HepG2 (cell line): ENCODE results near the gene KXD1. TPM values are rescaled to one million over a fixed set of nuclear protein-coding genes. Genes with fewer than 3 reads are reported as not detected.

Source experiments
- CAMTA2 ChIP-seq: sonication (generic); formaldehyde crosslinking; IDR thresholded peaks from 2 replicates; pipeline ENCODE4 v1.4.0; 2020; ENCODE audit warnings: mild to moderate bottlenecking, missing genetic modification reagents, borderline replicate concordance
- CENPT ChIP-seq: sonication (generic); formaldehyde crosslinking; IDR thresholded peaks from 2 replicates; pipeline ENCODE4 v1.8.0; 2022; ENCODE audit warnings: low read depth, mild to moderate bottlenecking, moderate library complexity, missing genetic modification reagents
- CENPX ChIP-seq: sonication (generic); formaldehyde crosslinking; IDR thresholded peaks from 2 replicates; pipeline ENCODE4 v1.9.0; 2021; ENCODE audit warnings: mild to moderate bottlenecking, missing genetic modification reagents, moderate library complexity
- CREB3 ChIP-seq: sonication (generic); formaldehyde crosslinking; IDR thresholded peaks from 2 replicates; pipeline ENCODE4 v1.5.0; 2020; ENCODE audit warnings: missing genetic modification reagents
- DMAP1 ChIP-seq: IDR thresholded peaks from 2 replicates; pipeline ENCODE4 v1.6.1; 2016
- ELF1 ChIP-seq: sonication (generic); formaldehyde crosslinking; IDR thresholded peaks from 2 replicates; pipeline ENCODE4 v1.4.0; 2020; ENCODE audit warnings: missing genetic modification reagents
- FOXJ3 ChIP-seq: sonication (generic); formaldehyde crosslinking; IDR thresholded peaks from 2 replicates; pipeline ENCODE4 v1.4.0; 2020; ENCODE audit warnings: missing genetic modification reagents, mild to moderate bottlenecking, borderline replicate concordance
- GPN1 ChIP-seq: sonication (generic); formaldehyde crosslinking; IDR thresholded peaks from 2 replicates; pipeline ENCODE4 v1.5.1; 2020; ENCODE audit warnings: missing genetic modification reagents, borderline replicate concordance
- IKZF4 ChIP-seq: sonication (generic); formaldehyde crosslinking; IDR thresholded peaks from 2 replicates; pipeline ENCODE4 v1.5.1; 2020; ENCODE audit warnings: borderline replicate concordance, mild to moderate bottlenecking, low read depth, missing genetic modification reagents; ENCODE audit errors: not compliant biosample characterization
- IKZF5 ChIP-seq: IDR thresholded peaks from 2 replicates; pipeline ENCODE4 v1.6.1; 2018; ENCODE audit warnings: missing genetic modification reagents, mild to moderate bottlenecking, missing compliant biosample characterization
- MED1 ChIP-seq: sonication (generic); formaldehyde crosslinking; IDR thresholded peaks from 2 replicates; pipeline ENCODE4 v1.4.0; 2020; ENCODE audit warnings: missing genetic modification reagents
- PCBP1 ChIP-seq: fragments of 200-400 bp; formaldehyde crosslinking; IDR thresholded peaks from 2 replicates; pipeline ENCODE4 v1.6.1; 2017; ENCODE audit warnings: mild to moderate bottlenecking, low read depth, low read length, borderline replicate concordance
- POLR2AphosphoS5 ChIP-seq: IDR thresholded peaks from 2 replicates; pipeline ENCODE4 v1.6.1; 2012; ENCODE audit warnings: low read depth, low read length
- RBM39 ChIP-seq: fragments of 200-400 bp; formaldehyde crosslinking; IDR thresholded peaks from one replicate; pipeline ENCODE4 v1.6.1; 2018; ENCODE audit warnings: antibody characterized with exemption, mild to moderate bottlenecking, low read depth, low read length; ENCODE audit not compliant: poor library complexity, severe bottlenecking
- SETDB1 ChIP-seq: sonication (generic); formaldehyde crosslinking; IDR thresholded peaks from 2 replicates; pipeline ENCODE4 v1.5.1; 2020; ENCODE audit warnings: missing genetic modification reagents, mild to moderate bottlenecking, borderline replicate concordance
- TBX3 ChIP-seq: fragments of 450-650 bp; IDR thresholded peaks from 2 replicates; pipeline ENCODE4 v1.6.1; 2017; ENCODE audit warnings: antibody characterized with exemption, mild to moderate bottlenecking, inconsistent platforms, borderline replicate concordance
- TEAD2 ChIP-seq: sonication (generic); formaldehyde crosslinking; IDR thresholded peaks from 2 replicates; pipeline ENCODE4 v1.9.0; 2021; ENCODE audit warnings: missing genetic modification reagents
- ZC3H13 ChIP-seq: sonication (generic); formaldehyde crosslinking; IDR thresholded peaks from 2 replicates; pipeline ENCODE4 v1.8.1; 2023; ENCODE audit warnings: mild to moderate bottlenecking, missing genetic modification reagents, moderate library complexity
- ZKSCAN1 ChIP-seq: fragments of 150-350 bp; IDR thresholded peaks from 2 replicates; pipeline ENCODE4 v1.6.1; 2014; ENCODE audit warnings: low read length
- ZNF354B ChIP-seq: sonication (generic); formaldehyde crosslinking; IDR thresholded peaks from 2 replicates; pipeline ENCODE4 v1.8.0; 2022; ENCODE audit warnings: mild to moderate bottlenecking, missing genetic modification reagents
- ZNF432 ChIP-seq: sonication (generic); formaldehyde crosslinking; IDR thresholded peaks from 2 replicates; pipeline ENCODE4 v1.5.0; 2020; ENCODE audit warnings: missing genetic modification reagents, mild to moderate bottlenecking, borderline replicate concordance
- ZNF563 ChIP-seq: sonication (generic); formaldehyde crosslinking; IDR thresholded peaks from 2 replicates; pipeline ENCODE4 v1.8.0; 2022; ENCODE audit warnings: mild to moderate bottlenecking, moderate library complexity, missing genetic modification reagents
- ZNF570 ChIP-seq: sonication (generic); formaldehyde crosslinking; IDR thresholded peaks from 2 replicates; pipeline ENCODE4 v1.4.0; 2020; ENCODE audit warnings: mild to moderate bottlenecking, missing genetic modification reagents, borderline replicate concordance
- polyA plus RNA-seq, 8 experiments: library from polyadenylated mRNA; depleted of rRNA in 3 of 8; stranded (reverse) in 7 of 8; unstranded in 1 of 8; fragments of >200 nt; fragmentation: Illumina TruSeq in 4 of 8; extraction: Trizol in 4 of 8; gene quantifications; 2 replicates each; pipeline versions ENCODE4 v1.2.1 to v1.2.3, GENCODE V29; 2011 to 2016; ENCODE audit warnings: low read depth in 4 of 8, missing spikeins in 1 of 8, mixed read lengths in 1 of 8; ENCODE audit not compliant: insufficient read depth in 1 of 8
- total RNA-seq, 5 experiments: library from RNA; depleted of rRNA; stranded (reverse); fragments of >200 nt; fragmentation: Illumina TruSeq; extraction: Trizol; gene quantifications; 2 replicates each; pipeline ENCODE4 v1.2.3, GENCODE V29; 2016; ENCODE audit warnings: low read depth in 1 of 5
- TF ChIP-seq, protein P1 (sequence below): sonication (generic); formaldehyde crosslinking; IDR thresholded peaks from 2 replicates; pipeline ENCODE4 v1.4.0; 2020; ENCODE audit warnings: mild to moderate bottlenecking, missing genetic modification reagents
- TF ChIP-seq, protein P2 (sequence below): sonication (generic); formaldehyde crosslinking; conservative IDR thresholded peaks from 2 replicates; pipeline ENCODE4 v1.4.0; 2020; ENCODE audit warnings: missing genetic modification reagents
- TF ChIP-seq, protein P3 (sequence below): sonication (generic); formaldehyde crosslinking; IDR thresholded peaks from 2 replicates; pipeline ENCODE4 v1.8.0; 2022; ENCODE audit warnings: missing genetic modification reagents, mild to moderate bottlenecking, borderline replicate concordance

The KXD1 gene
- total and polyA plus RNA-seq, 2 of the 13 experiments (the other 11 are each of a cell fraction or from before 2014, with no cell fraction given), result 44.6 to 143 TPM

DNA sequence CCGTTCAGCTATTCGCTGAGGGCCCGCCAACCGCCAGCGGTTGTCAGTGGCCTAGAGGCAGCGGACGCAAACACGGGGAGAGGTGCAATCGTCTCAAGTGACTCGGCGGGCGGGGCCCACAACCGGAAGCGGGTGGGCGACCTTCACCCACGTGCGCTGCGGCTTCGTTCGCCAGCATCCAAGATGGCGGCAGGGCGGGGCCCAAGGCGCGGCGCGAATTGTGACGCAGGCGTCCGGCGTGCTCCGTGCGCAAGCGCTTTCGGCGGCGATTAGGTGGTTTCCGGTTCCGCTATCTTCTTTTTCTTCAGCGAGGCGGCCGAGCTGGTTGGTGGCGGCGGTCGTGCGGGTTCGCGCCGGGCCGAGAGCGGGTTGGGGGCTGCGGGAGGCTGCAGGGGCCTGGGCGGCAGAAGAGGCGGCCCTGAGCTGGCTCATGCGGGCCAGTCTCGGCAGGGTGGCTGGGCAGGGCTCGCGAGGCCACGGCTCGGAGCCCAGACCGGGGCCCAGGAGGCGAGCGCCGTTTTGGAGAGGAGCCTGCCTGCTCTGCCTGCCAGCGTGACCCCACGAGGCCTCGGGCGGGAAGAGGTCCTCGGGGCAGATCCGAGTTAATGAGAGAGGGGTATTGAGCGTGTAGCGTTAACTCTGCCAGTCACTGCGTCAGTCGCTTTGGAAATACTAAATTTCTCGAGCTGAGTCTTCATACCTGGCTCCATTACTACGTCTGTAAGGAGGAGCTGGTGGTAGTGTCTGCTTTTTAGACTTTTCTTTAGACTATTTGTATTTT, 14.1 kb downstream of the KXD1 start, which contains the start of gene UBA52 (continued):
- TF ChIP-seq IKZF4 (CRISPR knock-in tag) (no peak), ZKSCAN1 (no peak), ZNF354B (CRISPR knock-in tag) (no peak), ZNF432 (CRISPR knock-in tag) (no peak), ZNF563 (CRISPR knock-in tag) (peak; percentile 95), CREB3 (no peak; the same call in 1 of the 2 replicates), TBX3 (no peak), FOXJ3 (CRISPR knock-in tag) (peak; percentile 46; the same call in 1 of the 2 replicates), IKZF5 (CRISPR knock-in tag) (peak; percentile 96), SETDB1 (no peak), MED1 (CRISPR knock-in tag) (peak; percentile 91), RBM39 (peak; percentile 49), CAMTA2 (CRISPR knock-in tag) (no peak), ZC3H13 (CRISPR knock-in tag) (peak; percentile 91), CENPT (CRISPR knock-in tag) (0 out of 2 replicates have a peak, but pooled peaks have one; percentile 46), TEAD2 (CRISPR knock-in tag) (no peak), PCBP1 (no peak), GPN1 (no peak), POLR2AphosphoS5 (peak; percentile 93), ELF1 (CRISPR knock-in tag) (peak; percentile 97), CENPX (CRISPR knock-in tag) (no peak), DMAP1 (CRISPR knock-in tag) (peak; percentile 98), ZNF570 (CRISPR knock-in tag) (no peak)
- TF ChIP-seq, protein P1, sequence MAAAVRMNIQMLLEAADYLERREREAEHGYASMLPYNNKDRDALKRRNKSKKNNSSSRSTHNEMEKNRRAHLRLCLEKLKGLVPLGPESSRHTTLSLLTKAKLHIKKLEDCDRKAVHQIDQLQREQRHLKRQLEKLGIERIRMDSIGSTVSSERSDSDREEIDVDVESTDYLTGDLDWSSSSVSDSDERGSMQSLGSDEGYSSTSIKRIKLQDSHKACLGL, result peak; percentile 97
- TF ChIP-seq, protein P2, sequence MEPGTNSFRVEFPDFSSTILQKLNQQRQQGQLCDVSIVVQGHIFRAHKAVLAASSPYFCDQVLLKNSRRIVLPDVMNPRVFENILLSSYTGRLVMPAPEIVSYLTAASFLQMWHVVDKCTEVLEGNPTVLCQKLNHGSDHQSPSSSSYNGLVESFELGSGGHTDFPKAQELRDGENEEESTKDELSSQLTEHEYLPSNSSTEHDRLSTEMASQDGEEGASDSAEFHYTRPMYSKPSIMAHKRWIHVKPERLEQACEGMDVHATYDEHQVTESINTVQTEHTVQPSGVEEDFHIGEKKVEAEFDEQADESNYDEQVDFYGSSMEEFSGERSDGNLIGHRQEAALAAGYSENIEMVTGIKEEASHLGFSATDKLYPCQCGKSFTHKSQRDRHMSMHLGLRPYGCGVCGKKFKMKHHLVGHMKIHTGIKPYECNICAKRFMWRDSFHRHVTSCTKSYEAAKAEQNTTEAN, result no peak
- TF ChIP-seq, protein P3, sequence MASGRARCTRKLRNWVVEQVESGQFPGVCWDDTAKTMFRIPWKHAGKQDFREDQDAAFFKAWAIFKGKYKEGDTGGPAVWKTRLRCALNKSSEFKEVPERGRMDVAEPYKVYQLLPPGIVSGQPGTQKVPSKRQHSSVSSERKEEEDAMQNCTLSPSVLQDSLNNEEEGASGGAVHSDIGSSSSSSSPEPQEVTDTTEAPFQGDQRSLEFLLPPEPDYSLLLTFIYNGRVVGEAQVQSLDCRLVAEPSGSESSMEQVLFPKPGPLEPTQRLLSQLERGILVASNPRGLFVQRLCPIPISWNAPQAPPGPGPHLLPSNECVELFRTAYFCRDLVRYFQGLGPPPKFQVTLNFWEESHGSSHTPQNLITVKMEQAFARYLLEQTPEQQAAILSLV (CRISPR knock-in tag), result peak; percentile 73; the same call in 1 of the 2 replicates
